DOHH2 (cell line): Measurements from ENCODE around the gene NRBP1.

Experiments
- H3F3A ChIP-seq: fragments of 200-600 bp; sonication (generic), shearing (Covaris generic); 2 replicates; pipeline ENCODE4 v1.6.0; 2016; ENCODE audit warnings: antibody characterized with exemption, mild to moderate bottlenecking; ENCODE audit not compliant: control insufficient read depth, insufficient read depth
- H3K27ac ChIP-seq: fragments of 200-600 bp; sonication (generic); 2 replicates; pipeline ENCODE4 v1.5.1; 2014; ENCODE audit warnings: low read depth, mild to moderate bottlenecking, low read length, moderate library complexity
- H3K27me3 ChIP-seq: fragments of 200-600 bp; sonication (generic); 2 replicates; pipeline ENCODE4 v1.6.1; 2014; ENCODE audit warnings: mild to moderate bottlenecking, low read length, mixed read lengths; ENCODE audit not compliant: control insufficient read depth
- H3K36me3 ChIP-seq: fragments of 200-600 bp; sonication (generic); 2 replicates; pipeline ENCODE4 v1.6.1; 2014; ENCODE audit warnings: mild to moderate bottlenecking, low read length, moderate library complexity, mixed read lengths; ENCODE audit not compliant: control insufficient read depth
- H3K4me1 ChIP-seq: fragments of 200-600 bp; sonication (generic); 2 replicates; pipeline ENCODE4 v1.6.1; 2014; ENCODE audit warnings: mild to moderate bottlenecking, low read length, mixed read lengths; ENCODE audit not compliant: control insufficient read depth
- H3K4me2 ChIP-seq: fragments of 200-600 bp; sonication (generic); 2 replicates; pipeline ENCODE4 v1.6.0; 2014; ENCODE audit warnings: mild to moderate bottlenecking, low read length, moderate library complexity
- H3K4me3 ChIP-seq: fragments of 200-600 bp; sonication (generic); 2 replicates; pipeline ENCODE4 v1.5.1; 2014; ENCODE audit warnings: mild to moderate bottlenecking, low read length, mixed read lengths
- H3K79me2 ChIP-seq: fragments of 200-600 bp; sonication (generic); 2 replicates; pipeline ENCODE4 v1.6.1; 2014; ENCODE audit warnings: mild to moderate bottlenecking, low read length, mixed read lengths; ENCODE audit not compliant: control insufficient read depth
- H3K9me2 ChIP-seq: fragments of 200-600 bp; sonication (generic); replicated peaks from 2 replicates; pipeline ENCODE4 v1.6.1; 2014; ENCODE audit warnings: mild to moderate bottlenecking, low read length, mixed read lengths; ENCODE audit not compliant: control insufficient read depth
- H3K9me3 ChIP-seq: fragments of 200-600 bp; sonication (generic); 2 replicates; pipeline ENCODE4 v1.6.1; 2014; ENCODE audit warnings: antibody characterized with exemption, low read length, mixed read lengths; ENCODE audit not compliant: control insufficient read depth, insufficient read depth
- H4K20me1 ChIP-seq: fragments of 200-600 bp; sonication (generic); 2 replicates; pipeline ENCODE4 v1.6.0; 2014; ENCODE audit warnings: low read depth, mild to moderate bottlenecking, antibody characterized with exemption, low read length, moderate library complexity; ENCODE audit not compliant: control insufficient read depth, insufficient read depth
- EZH2phosphoT487 ChIP-seq: fragments of 200-600 bp; sonication (generic); IDR thresholded peaks from 2 replicates; pipeline ENCODE4 v1.6.1; 2017; ENCODE audit warnings: borderline replicate concordance, mild to moderate bottlenecking, antibody characterized with exemption, low read length, moderate library complexity, mixed read lengths
- TF ChIP-seq, protein P1 (sequence below): fragments of 200-600 bp; sonication (generic); IDR thresholded peaks from one replicate; pipeline ENCODE4 v1.5.1; 2014; ENCODE audit warnings: antibody characterized with exemption, mild to moderate bottlenecking, low read depth, low read length; ENCODE audit not compliant: poor library complexity, severe bottlenecking

The NRBP1 gene

GRCh38 chr2:27448381-27448780 lies 19.9 kb downstream of the NRBP1 start:
- Histone ChIP-seq H3K27ac (no peak overlapping the region), H3K9me2 (no peaks in the 10 kb centered on the region), H3K36me3 (no peaks in the 10 kb centered on the region), H4K20me1 (no peaks in the 10 kb centered on the region), H3K9me3 (no peaks in the 10 kb centered on the region), H3K79me2 (no peaks in the 10 kb centered on the region), H3K4me1 (no peaks in the 10 kb centered on the region), H3K4me3 (no peak overlapping the region), H3K4me2 (no peak overlapping the region), H3K27me3 (no peaks in the 10 kb centered on the region), H3F3A (no peaks in the 10 kb centered on the region)
- TF ChIP-seq, protein P1, sequence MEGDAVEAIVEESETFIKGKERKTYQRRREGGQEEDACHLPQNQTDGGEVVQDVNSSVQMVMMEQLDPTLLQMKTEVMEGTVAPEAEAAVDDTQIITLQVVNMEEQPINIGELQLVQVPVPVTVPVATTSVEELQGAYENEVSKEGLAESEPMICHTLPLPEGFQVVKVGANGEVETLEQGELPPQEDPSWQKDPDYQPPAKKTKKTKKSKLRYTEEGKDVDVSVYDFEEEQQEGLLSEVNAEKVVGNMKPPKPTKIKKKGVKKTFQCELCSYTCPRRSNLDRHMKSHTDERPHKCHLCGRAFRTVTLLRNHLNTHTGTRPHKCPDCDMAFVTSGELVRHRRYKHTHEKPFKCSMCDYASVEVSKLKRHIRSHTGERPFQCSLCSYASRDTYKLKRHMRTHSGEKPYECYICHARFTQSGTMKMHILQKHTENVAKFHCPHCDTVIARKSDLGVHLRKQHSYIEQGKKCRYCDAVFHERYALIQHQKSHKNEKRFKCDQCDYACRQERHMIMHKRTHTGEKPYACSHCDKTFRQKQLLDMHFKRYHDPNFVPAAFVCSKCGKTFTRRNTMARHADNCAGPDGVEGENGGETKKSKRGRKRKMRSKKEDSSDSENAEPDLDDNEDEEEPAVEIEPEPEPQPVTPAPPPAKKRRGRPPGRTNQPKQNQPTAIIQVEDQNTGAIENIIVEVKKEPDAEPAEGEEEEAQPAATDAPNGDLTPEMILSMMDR, result no peak
- TF ChIP-seq EZH2phosphoT487, result no peak

DNA sequence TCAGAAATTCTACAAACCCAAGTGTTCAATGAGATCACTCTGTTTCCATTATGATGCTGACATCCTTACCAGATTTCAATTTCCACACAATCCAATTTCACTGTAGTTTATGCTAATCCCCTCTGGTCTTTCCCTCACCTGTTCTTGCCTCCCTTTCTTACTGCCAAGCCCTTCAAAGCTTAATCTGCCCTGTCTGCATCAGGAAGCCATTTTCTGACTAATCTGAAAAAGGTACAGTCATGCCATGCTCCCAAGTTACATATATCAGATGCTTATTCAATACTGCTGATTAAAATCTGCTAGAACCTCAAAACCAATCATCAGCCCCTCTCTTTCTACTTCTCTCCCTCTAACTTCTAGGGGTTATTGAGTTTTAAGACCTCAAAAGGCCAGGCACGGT lies 22.7 kb downstream of the NRBP1 start:
- H3F3A ChIP-seq, result no peaks in the 10 kb centered on the region
- no peaks in the 10 kb centered on the region for H4K20me1 ChIP-seq
- TF ChIP-seq, protein P1, result no peak
- TF ChIP-seq EZH2phosphoT487, result no peak
- no peak overlapping the region for H3K27ac ChIP-seq
- no peak overlapping the region for H3K4me3 ChIP-seq
- H3K9me3 ChIP-seq, result no peaks in the 10 kb centered on the region
- no peaks in the 10 kb centered on the region for H3K27me3 ChIP-seq
- H3K79me2 ChIP-seq, result no peaks in the 10 kb centered on the region
- H3K9me2 ChIP-seq, result no peaks in the 10 kb centered on the region
- H3K4me2 ChIP-seq, result no peak overlapping the region
- H3K4me1 ChIP-seq, result no peaks in the 10 kb centered on the region
- H3K36me3 ChIP-seq, result no peaks in the 10 kb centered on the region

DNA sequence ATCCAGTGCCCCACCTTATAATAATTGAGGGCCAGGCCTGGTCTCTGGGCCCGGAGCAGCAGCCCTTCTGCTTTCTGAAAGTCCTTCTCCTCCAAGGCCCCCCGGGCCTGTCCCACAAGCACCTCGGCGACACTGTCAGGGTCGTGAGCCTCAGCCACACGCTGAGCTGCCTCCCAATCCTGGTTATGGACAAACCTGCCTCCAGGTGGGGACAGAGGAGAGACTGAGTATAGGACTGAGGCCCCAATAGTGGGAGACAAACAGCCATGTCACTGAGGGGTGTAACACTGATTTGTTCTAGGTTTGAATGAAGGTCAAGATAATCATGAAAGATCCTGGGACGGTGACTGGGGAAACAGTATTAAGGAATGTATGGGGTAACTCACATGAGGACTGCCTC lies 25.5 kb downstream of the NRBP1 start:
- Histone ChIP-seq H3F3A (no peaks in the 10 kb centered on the region), H3K27me3 (no peaks in the 10 kb centered on the region), H3K4me3 (no peak overlapping the region), H3K4me1 (no peaks in the 10 kb centered on the region), H3K27ac (no peak overlapping the region), H3K4me2 (no peak overlapping the region), H3K79me2 (no peaks in the 10 kb centered on the region), H4K20me1 (no peaks in the 10 kb centered on the region), H3K9me3 (no peaks in the 10 kb centered on the region), H3K9me2 (no peaks in the 10 kb centered on the region), H3K36me3 (no peaks in the 10 kb centered on the region)
- no peak for TF ChIP-seq EZH2phosphoT487
- TF ChIP-seq, protein P1, result no peak

DNA sequence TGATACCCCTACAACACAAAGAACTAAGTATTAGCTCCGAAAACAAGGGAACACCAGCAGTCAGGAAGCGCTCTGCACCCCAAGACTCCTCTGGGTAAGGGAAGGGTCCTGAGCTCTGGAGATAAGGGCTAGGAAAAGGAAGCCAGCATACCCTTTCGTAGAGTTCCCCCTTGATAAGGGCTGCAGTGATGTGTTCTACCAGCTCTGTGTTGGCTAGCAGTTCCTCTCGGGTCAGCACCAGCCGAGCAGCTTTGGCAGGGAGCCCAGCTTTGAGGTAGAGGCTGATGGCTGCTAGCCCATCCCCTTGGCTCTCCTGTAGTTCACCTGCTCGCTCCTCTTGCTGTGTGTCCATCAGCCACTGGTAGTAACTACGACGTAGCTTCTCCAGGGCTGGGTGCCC lies 32.7 kb downstream of the NRBP1 start:
- Histone ChIP-seq H3K27ac (no peak overlapping the region), H3K4me1 (no peaks in the 10 kb centered on the region), H3K36me3 (no peaks in the 10 kb centered on the region), H3K27me3 (no peaks in the 10 kb centered on the region), H3K4me2 (no peak overlapping the region), H3F3A (no peaks in the 10 kb centered on the region), H3K79me2 (no peaks in the 10 kb centered on the region), H4K20me1 (no peaks in the 10 kb centered on the region), H3K4me3 (no peak overlapping the region), H3K9me2 (no peaks in the 10 kb centered on the region), H3K9me3 (no peaks in the 10 kb centered on the region)
- TF ChIP-seq, protein P1, result no peak
- TF ChIP-seq EZH2phosphoT487, result no peak
